Dermis blood vessel endothelial cell (primary cell): ENCODE results near the gene SOX10. TPM values are rescaled to one million over a fixed set of nuclear protein-coding genes. Genes with fewer than 3 reads are reported as not detected.
"Not testable (repeated sequence)": the region's sequence is repeated elsewhere in the genome, so short reads cannot be mapped to it uniquely, and the experiment has no call there.

ENCODE experiments used
- DNase-seq: peaks from one replicate; pipeline ENCODE4 v3.0.0; 2010
- total RNA-seq: library from RNA; depleted of rRNA; stranded (reverse); fragments of >200 nt; gene quantifications from 2 replicates; pipeline ENCODE4 v1.2.3, GENCODE V29; 2014

SOX10 gene
- total RNA-seq, 1 donor from 2014 or later = not detected

DNA sequence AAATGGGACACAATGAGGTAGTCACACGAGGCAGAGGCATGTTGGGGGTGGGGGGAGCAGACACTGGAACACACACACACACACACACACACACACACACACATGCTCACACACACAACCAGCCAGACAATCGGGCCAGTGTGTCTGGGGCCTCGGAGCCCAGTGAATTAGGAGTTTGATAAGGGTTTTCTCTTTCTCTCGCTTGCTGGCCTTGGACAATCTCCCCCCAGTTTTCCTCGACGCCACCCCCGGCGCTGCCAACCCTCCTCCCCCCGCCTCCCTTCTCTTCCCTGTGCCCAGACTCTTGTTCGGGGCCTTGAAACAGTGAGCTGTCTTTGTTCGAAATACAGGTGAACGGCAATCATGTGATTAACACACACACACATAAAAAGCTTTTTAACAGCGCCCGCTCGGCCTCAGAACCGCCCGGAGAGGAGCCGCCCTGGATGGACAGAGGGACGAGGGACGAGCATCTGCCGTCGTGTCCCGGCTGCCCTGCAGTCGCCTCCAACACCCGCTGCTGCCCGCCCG is 1.5 kb upstream of the SOX10 start:
- DNase-seq = no peak

DNA sequence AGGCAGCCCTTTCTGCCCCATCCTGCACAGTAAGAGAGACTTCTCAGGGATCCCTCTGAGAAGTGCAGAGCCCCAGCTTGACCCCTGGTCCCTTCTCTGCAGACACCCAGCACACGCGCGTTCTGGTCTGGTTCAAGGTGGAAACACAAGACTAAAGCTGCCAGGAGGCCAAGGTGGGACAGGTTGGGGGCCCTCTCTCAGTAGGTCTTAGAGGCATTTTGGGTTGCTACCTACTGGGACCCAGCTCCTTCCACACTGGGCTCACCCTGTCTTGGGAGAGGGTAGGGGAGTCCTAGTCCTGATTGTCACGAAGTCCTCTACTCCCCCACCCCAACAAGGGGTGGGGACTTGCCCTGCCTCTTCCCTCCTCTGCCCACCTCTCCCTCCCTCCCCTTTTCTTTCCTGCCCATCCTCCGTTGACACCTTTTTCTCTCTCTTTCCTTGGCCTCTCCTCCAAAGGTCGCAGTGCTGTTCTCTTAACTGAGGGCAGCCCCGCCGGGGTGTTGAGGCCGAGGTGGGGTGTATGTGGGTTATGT is 763 bp upstream of the SOX10 start:
- DNase-seq = no peak

DNA sequence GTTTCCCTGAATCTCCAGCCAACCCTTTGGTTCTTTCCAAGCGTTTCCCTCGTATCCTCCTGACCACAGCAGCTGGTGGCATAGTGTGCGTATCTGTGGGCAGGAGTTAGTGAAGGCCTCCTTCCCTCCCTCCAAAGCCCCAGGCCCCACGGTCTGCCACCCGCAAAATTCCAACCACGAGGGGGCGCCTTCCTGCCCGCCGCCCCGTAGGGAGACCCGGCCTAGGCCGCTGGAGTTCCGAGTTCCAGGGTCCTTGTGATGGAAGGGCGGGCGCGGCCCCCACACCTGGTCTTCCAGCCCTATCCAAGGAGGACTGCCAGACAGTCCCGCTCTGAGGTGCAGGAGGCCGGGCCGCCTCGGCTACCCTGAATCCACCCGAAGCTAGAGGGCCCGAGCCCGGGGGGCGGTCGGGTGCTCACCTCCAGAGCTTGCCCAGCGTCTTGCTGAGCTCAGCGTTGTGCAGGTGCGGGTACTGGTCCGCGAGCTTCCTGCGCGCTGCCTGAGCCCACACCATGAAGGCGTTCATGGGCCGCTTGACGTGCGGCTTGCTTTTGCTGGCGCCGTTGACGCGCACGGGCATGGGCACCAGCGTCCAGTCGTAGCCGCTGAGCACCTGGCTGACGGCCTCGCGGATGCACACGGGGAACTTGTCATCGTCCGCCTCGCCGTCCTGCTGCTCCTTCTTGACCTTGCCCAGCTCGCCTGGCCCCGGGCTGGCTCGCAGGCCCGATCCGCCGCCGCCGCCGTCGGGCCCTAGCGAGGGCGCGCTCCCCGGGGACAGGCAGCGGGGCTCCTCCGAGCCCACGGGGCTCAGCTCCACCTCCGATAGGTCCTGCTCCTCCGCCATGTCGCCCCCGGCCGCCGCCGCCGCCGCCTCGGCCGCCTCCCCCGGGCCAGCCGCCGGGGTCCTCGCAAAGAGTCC is 1.2 kb downstream of the SOX10 start:
- no peak for DNase-seq

DNA sequence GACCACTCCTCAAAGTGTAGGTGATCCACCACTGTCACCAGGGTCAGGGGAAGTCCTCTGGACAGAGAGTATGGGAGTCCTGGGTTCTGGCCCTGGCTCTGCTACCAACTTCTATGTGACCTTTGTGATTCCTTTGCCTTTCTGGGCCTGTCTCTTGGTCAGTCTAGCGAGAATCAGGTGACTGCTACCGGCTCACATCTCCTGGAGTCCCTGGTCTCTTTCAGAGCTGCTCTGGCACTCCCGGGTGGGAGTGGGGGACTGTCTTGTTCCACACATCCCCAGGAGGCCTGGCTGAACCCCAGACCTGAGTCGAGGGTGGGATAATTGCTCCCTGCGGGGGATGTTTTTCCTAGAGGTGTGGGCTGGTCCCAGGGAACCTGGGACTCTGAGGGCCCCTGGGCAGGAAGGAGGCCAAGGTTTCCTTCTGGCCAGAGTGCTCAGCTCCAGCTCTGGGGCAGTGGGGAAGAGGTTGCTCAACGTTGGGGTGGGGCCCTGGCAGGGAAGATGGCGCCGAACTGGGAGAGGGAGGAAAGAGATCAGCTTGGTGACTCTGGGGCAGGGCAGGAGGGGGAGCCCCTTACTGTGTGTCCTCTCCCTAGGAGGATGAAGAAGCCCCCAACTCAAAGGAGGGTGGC is 2.1 kb downstream of the SOX10 start:
- no peak for DNase-seq

DNA sequence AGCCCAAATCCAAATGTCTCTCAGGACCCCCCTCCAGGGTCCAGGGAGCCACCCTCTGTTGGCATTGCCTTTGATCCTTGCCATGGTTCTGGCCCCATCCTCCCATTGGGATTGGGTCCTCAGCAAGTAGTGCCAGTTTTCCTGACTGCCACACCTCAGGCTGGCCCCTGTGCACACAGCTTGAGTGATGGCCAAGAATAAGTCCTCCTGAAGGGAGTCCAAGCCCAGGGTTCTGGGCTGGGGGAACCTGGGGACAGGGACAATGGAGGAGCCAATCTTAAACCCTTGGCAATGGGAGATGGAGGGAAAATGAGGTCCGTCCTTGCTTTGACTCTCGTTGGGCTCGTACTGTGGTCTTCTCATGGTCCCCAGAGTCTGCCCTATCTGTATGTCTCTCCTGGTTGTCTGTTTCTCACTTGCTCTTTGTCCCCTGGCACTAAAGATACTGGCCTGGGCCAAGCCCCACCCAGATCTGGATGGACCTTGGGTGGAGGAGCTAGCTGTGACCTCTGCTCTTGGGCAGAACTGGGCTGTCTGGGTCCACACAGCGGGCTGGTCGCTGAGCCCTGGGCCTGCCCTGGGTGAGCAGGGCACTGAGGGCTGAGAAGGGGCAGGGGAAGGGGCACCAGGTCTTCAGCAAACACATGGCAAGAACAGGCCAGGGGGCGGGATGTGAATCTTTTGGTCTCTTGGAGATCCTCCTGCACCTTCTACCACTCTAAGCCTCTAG is 2.9 kb downstream of the SOX10 start:
- DNase-seq = no peak

DNA sequence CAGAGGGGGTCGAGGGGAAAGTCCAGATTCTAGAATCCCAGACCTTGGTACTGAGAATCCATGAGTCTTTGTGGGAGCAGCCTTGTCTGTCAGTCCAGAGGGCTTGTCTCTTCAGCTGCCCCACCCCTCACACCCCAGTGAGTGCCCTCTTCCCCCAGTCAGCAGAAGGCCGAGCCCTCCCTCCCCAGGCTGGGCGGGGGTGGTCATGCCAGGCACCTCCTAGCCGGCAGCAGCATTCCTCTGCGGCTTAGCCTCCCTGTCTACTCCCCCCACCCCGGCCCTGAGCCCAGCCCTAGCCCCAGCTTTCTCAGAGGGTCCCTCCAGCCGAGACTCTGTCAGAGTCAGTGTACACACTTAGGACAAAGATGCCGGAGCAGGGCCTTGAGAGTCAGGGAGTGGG is 4.6 kb downstream of the SOX10 start:
- DNase-seq = no peak

DNA sequence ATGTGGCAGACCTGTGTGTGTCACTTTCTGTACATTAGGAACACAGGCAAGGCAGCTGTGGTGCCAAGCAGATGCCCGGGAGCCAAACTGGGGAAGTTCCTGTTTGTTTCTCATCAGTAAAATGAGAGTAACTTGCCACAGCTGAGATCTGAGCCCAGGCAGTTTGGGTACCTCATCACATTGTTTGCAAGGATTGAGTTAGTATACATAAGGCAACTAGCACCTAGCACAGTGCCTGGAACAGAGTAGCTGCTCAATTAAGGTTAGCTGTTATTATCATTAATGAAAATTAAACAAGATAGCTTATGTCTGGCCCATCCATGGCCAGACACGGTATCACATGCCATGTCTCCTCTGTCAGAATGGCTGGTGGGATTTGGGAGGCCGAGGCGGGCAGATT is 7.8 kb downstream of the SOX10 start:
- no peak for DNase-seq

DNA sequence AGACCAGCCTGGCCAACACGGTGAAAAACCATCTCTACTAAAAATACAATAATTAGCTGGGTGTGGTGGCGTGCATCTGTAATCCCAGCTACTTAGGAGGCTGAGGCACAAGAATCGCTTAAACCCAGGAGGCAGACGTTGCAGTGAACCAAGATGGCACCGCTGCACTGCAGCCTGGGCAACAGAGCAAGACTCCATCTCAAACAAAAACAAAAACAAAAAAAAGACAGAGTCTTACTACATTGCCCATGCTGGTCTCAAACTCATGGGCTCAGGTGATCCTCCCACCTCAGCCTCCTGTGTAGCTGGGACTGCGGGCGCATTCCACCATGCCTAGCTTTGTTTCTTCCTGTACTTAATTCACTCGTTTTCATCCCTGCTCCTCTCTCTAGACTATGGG is 8.3 kb downstream of the SOX10 start:
- DNase-seq = not testable (repeated sequence)

DNA sequence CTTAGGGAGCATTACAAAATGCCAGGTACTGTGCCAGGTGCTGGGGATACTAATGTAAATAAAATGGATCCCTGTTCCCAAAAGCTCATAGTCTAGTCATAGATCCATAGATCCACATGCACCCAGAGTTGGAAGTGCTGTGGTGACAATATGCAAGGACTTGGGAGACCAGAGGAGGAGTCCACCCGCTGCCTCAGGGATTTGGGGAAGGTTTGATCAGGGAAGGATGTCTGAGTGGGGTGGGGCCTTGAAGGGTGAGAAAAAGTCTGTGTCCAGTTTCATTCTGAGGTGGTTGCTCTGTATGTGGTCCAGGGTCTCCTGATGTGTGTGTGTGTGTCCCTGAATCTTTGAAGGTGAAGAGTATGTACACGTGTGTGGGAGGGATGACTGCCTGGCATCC is 9.2 kb downstream of the SOX10 start:
- DNase-seq = no peak

DNA sequence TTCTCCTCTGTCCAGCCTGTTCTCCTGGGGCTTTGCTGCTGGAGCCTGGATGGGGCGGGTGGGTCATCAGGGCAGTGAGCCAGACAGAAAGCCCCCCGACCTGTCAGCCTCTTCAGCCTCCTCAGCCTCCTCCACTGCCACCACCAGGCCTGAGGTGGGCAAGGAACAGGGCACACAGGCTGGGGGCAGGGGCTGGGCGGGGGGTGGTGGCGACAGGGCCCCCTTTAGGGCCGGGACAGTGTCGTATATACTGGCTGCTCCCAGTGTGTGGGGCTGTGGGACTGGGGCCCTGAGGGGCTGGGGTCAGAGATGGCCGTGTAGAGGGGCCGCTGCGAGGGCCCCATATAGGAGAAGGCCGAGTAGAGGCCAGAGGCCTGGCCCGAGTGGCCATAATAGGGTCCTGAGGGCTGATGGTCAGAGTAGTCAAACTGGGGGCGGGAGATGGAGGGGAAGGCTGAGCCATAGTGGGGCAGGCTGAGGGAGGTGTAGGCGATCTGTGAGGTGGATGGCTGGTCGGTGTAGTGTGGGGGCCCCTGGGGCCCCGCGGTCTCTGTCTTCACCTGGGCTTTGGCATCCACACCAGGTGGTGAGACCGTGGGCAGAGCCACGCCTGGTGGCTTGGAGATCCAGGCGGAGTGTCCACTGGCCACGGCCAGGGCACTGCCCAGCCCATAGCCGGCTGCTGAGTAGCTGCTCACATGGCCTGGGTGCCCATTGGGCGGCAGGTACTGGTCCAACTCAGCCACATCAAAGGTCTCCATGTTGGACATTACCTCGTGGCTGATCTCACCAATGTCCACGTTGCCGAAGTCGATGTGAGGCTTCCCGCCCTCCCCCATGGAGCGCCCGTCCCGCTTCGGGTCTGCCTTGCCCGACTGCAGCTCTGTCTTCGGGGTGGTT is 10.8 kb downstream of the SOX10 start:
- no peak for DNase-seq

DNA sequence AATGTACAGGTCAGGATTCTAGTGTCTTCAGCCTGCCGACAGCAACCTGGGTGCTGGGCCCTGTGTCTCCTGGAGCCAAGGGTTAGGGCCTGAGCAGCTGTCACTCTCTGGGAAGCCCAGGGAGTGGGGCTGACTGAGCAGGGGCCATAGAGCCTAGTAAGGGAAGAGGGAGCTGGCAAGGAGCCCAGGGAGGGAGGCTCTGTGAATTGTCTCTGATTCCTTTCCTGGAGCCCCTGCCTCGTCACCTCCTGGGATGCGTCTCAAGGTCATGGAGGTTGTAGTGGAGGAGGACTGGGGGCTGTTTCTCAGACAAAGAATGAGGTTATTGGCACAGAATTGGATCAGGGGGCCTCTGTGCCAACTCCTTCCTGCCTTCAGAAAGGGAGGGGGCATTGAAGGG is 11.8 kb downstream of the SOX10 start:
- DNase-seq = peak; percentile 59

DNA sequence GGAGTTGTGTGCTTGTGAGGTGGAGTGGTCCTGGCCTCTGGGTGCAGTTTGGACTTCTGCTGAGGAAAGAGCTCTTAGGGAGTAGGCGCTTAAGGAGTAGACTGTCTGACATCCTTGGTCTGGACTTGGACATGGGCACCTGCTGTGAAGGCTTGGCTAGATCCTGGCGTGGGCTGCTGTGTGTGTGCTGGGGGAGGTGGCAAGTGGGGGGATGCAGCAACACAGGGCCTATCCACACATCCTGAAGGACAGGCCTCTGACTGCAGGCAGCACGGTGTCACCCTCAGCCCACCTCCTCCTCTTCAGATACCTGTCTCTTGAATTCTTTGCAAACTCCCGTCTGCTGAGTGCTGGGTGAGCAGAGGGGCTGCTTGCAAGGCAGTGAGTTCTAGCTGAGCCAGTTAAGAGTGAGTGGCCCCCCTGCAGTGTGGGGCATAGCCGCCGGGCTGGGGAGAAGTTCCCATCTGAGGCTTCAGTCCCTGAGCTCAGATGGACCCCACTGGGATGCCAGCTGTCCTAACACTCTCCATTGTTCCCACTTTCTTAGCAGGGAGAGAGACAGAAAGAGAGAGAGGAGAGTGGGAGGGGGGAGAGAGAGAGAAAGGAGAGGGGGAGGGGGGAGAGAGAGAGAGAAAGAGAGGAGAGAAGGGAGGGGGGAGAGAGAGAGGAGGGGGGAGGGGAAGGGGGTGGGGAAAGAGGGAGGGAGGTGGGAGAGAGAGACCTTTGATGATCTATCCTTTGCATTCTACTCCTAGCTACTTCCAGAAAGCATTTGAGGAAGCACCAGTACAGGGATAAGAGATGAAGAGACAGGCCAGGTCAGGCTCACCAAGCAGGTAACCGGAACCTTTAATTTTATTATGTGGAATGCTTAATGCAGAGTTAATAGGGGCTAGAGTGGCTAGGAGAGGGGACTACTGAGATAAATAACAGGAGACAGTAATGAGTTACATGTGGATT is 12.6 kb downstream of the SOX10 start:
- DNase-seq = no peak

DNA sequence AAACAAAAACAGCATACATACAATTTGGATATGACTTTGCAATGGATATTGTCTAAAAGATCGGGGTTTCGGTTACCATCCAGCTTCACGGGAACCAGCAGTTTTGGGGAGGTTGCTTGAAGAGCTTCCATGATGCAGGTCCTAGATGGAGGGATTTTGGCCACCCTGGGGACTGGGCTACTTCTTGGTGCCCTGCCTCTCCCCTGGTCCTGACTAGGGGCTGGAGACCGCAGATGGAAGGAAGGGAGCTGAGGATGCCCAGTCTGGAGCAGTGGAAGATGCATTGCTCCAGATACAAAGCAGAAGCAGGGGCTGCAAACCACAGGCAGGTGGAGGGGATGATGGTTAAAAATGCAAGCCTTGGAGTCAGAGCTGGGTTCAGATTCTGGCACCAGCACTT is 13.5 kb downstream of the SOX10 start:
- no peak for DNase-seq

DNA sequence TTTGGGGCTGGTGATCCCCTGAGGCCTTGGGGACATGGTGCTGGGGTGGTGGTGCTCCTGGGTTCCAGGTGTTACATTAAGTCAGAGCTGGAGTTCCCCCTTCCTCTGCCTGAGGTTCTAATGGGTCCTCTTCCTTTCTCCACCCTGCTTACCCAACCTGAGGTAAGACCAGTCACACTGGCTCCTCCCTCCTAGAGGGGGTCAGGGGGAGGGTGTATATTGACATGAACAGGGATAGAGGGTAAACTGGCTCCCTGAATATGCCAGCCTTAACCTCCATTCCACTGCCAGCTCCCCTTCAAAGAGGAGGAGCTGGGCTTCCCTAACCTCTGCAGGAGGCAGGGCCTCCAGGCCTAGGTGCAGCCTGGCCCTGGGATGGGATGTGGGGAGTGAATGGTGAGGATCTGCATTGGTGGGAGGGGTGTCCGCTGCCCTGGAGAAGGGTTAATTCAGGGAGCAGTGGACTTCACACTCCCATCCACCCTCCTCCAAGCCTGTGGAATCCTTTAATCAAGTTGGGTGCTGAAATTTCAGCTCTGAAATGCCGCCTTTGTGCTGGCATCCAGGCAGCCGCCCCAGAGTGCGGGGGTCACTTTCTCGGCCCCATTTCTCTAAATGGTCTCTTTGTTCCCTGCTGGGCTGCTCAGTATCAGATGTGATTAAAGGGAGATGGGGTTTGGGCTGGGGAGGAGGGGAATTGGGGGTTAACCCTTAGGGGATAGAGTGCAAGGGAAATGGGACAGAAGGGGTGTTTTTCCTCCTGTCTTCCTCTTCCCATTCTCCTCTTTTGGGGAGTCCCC is 15.7 kb downstream of the SOX10 start:
- no peak for DNase-seq

DNA sequence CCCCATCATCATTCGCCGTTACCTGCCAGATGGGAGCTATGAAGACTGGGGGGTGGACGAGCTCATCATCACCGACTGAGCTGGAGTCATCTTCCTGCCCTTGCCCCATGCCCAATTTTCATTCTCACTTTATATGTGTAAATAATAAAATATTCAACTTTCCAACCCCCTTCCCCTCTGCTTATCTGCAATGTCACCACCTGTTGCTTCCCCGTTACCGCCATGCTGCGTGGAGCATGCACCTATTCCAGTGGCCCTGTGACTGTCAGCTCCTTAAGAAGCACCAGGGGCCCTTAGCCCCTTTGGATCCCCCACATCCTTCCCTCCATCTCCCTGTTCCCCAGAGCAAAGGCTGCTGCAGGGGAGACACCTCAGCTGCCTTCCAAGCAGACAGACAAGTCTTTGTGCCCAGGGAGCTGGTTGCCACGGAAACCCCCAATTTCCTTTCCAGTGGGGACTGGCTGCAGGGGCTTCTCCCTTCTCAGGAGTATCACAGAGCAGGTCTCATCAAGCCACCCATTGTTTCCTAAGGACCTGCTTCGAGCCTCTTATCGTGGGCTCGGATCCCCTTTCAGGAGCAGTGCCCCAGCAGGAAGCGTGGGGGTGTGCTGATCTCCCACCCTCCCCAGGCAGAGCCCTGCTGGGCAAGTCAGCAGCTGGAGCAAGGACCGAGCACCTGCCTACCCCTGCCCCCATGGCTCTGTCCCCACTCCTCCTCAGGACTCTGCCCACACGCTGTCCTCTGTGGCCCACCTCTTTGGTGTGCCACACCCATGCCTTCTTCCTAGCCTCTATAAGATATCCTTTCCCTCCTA is 16.5 kb downstream of the SOX10 start:
- DNase-seq = no peak

DNA sequence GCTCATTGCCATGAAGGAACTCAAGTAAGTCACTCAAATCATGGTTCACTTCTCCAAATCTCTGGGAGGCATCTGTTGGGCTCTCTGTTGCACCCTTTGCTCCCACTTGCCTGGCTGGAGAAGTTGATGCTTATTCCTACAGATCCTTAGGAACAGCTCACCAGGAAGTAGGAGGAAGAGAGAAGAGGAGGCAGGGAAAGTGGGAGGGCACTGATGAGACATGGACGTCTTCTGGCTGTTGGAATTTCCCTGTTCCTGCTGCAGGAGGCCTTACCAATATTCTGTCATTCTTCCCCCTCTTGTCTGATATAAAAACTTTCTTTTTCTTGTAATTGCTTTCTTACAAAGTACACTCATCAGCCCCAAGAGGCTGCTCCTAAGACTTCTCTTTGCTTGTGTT is 17.2 kb downstream of the SOX10 start:
- no peak for DNase-seq

DNA sequence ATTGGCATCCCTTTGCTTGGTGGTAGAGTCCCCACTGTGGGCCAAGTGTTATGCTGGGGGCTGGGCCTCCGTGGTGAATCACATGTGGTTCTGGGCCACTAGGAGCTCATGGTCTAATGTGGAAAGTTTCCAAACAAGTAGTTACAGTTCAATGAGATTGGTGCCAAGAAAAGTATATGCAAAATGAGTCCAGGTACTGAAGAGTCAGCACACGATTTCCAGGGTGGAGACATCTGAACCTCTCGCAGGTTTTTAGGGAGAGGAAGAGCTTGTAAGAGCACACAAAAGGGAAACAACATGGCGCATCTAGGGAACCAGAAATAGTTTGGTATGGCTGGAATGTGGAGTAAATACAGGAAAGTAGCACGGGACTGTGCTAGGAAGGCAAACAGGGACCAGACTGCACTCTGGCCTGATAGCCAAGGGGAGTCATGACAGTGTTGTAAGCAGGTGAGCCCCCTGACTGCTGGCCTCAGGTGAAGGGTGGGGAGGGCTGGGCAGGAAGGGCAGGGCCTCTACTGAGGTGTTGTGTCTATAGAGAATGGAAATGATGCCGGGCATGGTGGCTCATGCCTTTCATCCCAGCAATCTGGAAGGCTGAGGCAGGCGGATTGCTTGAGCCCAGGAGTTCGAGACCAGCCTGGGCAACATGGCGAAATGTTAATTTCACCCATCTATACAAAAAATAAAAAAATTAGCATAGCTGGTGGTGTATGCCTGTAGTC is 18.3 kb downstream of the SOX10 start:
- peak; percentile 15 for DNase-seq

DNA sequence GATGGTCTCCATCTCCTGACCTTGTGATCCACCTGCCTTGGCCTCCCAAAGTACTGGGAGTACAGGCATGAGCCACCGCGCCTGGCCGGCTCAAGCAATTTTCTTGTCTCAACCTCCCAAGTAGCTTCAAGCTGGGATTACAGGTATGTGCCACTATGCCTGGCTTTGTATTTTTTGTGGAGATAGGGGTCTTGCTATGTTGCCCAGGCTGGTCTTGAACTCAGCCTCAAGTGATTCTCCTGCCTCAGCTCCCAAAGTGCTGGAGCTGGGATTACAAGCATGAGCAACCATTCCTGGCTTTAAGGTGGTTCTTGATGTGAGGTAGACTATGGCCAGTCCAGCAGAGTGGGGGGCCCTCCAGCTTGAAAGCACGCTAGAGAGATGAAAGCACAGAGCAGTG is 23.3 kb downstream of the SOX10 start:
- DNase-seq = no peak
